Smooth muscle cell (in vitro differentiated cells): ENCODE data around the gene SLC4A9. TPM values are rescaled to one million over a fixed set of nuclear protein-coding genes. Genes with fewer than 3 reads are reported as not detected.

Experiments used
- DNase-seq: peaks from one replicate; lab custom pipeline; 2025; ENCODE audit not compliant: unreplicated experiment; lab: John Stamatoyannopoulos, UW
- H2AFZ ChIP-seq: fragments of 200-600 bp; sonication (generic); 2 replicates; pipeline ENCODE4 v1.6.0; 2016; ENCODE audit warnings: antibody characterized with exemption, low read depth, mild to moderate bottlenecking
- H3F3A ChIP-seq: fragments of 200-600 bp; sonication (generic); 2 replicates; pipeline ENCODE4 v1.6.0; 2017; ENCODE audit warnings: antibody characterized with exemption, low read depth
- H3K27ac ChIP-seq: fragments of 200-600 bp; sonication (generic); 2 replicates; pipeline ENCODE4 v1.5.1; 2016; ENCODE audit warnings: low read depth, mild to moderate bottlenecking
- H3K27me3 ChIP-seq: fragments of 200-600 bp; sonication (generic); 2 replicates; pipeline ENCODE4 v1.6.1; 2016; ENCODE audit warnings: low read depth, mild to moderate bottlenecking
- H3K36me3 ChIP-seq: fragments of 200-600 bp; sonication (generic); 2 replicates; pipeline ENCODE4 v1.5.1; 2016; ENCODE audit warnings: low read depth
- H3K4me1 ChIP-seq: fragments of 200-600 bp; sonication (generic); 2 replicates; pipeline ENCODE4 v1.5.1; 2016; ENCODE audit warnings: low read depth
- H3K4me2 ChIP-seq: fragments of 200-600 bp; sonication (generic); 2 replicates; pipeline ENCODE4 v1.6.0; 2016; ENCODE audit warnings: mild to moderate bottlenecking
- H3K4me3 ChIP-seq: fragments of 200-600 bp; sonication (generic); 2 replicates; pipeline ENCODE4 v1.5.1; 2016; ENCODE audit warnings: mild to moderate bottlenecking
- H3K79me2 ChIP-seq: fragments of 200-600 bp; sonication (generic); 2 replicates; pipeline ENCODE4 v1.6.0; 2016; ENCODE audit warnings: low read depth, mild to moderate bottlenecking
- H3K9ac ChIP-seq: fragments of 200-600 bp; sonication (generic); 2 replicates; pipeline ENCODE4 v1.6.0; 2016; ENCODE audit warnings: low read depth
- H3K9me3 ChIP-seq: fragments of 200-600 bp; sonication (generic); replicated peaks from 2 replicates; pipeline ENCODE4 v1.5.1; 2016; ENCODE audit warnings: low read depth
- H4K20me1 ChIP-seq: fragments of 200-600 bp; sonication (generic); 2 replicates; pipeline ENCODE4 v1.6.0; 2016; ENCODE audit warnings: low read depth
- CTCF ChIP-seq: fragments of 200-600 bp; sonication (generic); IDR thresholded peaks from 2 replicates; pipeline ENCODE4 v1.5.1; 2017; ENCODE audit warnings: borderline replicate concordance, mild to moderate bottlenecking, antibody characterized with exemption; ENCODE audit not compliant: insufficient read depth, poor library complexity, severe bottlenecking
- WGBS: methylation state at CpG from one replicate; pipeline ENCODE4 v1.1.7; 2016; ENCODE audit warnings: low lambda C conversion rate; 5-methylcytosine and 5-hydroxymethylcytosine counted together
- polyA plus RNA-seq: library from polyadenylated mRNA; unstranded; fragments of >200 nt; fragmentation: Nextera tagmentation; extraction: Ambion mirVana; gene quantifications from 2 replicates; pipeline ENCODE4 v1.2.1, GENCODE V29; 2016
- total RNA-seq: library from RNA; depleted of rRNA; stranded (reverse); fragments of >200 nt; gene quantifications from 2 replicates; pipeline ENCODE4 v1.2.3, GENCODE V29; 2014

The SLC4A9 gene
- total RNA-seq = not detected in 2 replicates
- polyA plus RNA-seq = not detected in 2 replicates

- no peaks in the 10 kb centered on the region for H3K79me2 ChIP-seq
- no peaks in the 10 kb centered on the region for H3K9me3 ChIP-seq
- H2AFZ ChIP-seq = no peak within 1 kb of the TSS
- no peaks in the 10 kb centered on the region for H3F3A ChIP-seq
- 100% methylated on average over 2 of the region's 2 CpGs for WGBS
- no peaks in the 10 kb centered on the region for H3K4me1 ChIP-seq
- TF ChIP-seq CTCF = no peak
- no peak within 1 kb of the TSS for H3K4me2 ChIP-seq
- no peak within 1 kb of the TSS for H3K4me3 ChIP-seq
- no peaks in the 10 kb centered on the region for H3K36me3 ChIP-seq
- H3K27ac ChIP-seq = no peak within 1 kb of the TSS
- H3K9ac ChIP-seq = no peak within 1 kb of the TSS
- no peaks in the 10 kb centered on the region for H4K20me1 ChIP-seq
- H3K27me3 ChIP-seq = no peaks in the 10 kb centered on the region
- no peak for DNase-seq
Measured at GRCh38 chr5:140360101-140360500, at the start of gene SLC4A9. Gene SLC4A9 (plus strand): TSS chr5:140360194. CDS start chr5:140360237, 43 bp downstream.

- Histone ChIP-seq H2AFZ (peak overlapping the region; percentile 14), H3K36me3 (no peaks in the 10 kb centered on the region), H3K4me1 (peaks cover 10% of the 10 kb centered on the region), H3F3A (peaks cover 21% of the 10 kb centered on the region), H4K20me1 (no peaks in the 10 kb centered on the region), H3K9ac (no peak overlapping the region), H3K4me2 (peak overlapping the region; percentile 65), H3K79me2 (no peaks in the 10 kb centered on the region), H3K4me3 (no peak overlapping the region), H3K27ac (peak overlapping the region; percentile 84), H3K27me3 (no peaks in the 10 kb centered on the region), H3K9me3 (no peaks in the 10 kb centered on the region)
- no peak for DNase-seq
- no peak for TF ChIP-seq CTCF
- WGBS = 68% methylated on average over 2 of the region's 2 CpGs
Measured at GRCh38 chr5:140310434-140310833, 49.6 kb upstream of the SLC4A9 start.

- 63% methylated on average over 5 of the region's 5 CpGs for WGBS
- H3K4me3 ChIP-seq = no peak overlapping the region
- H3K27me3 ChIP-seq = no peaks in the 10 kb centered on the region
- DNase-seq = no peak
- peak overlapping the region; percentile 65 for H3K4me2 ChIP-seq
- H4K20me1 ChIP-seq = no peaks in the 10 kb centered on the region
- TF ChIP-seq CTCF = no peak
- H3K4me1 ChIP-seq = peaks cover 10% of the 10 kb centered on the region
- H3K79me2 ChIP-seq = no peaks in the 10 kb centered on the region
- no peak overlapping the region for H3K9ac ChIP-seq
- no peak overlapping the region for H2AFZ ChIP-seq
- no peaks in the 10 kb centered on the region for H3K36me3 ChIP-seq
- H3F3A ChIP-seq = peaks cover 21% of the 10 kb centered on the region
- peak overlapping the region; percentile 84 for H3K27ac ChIP-seq
- H3K9me3 ChIP-seq = no peaks in the 10 kb centered on the region
Measured at GRCh38 chr5:140311011-140311467, 49.0 kb upstream of the SLC4A9 start.
